NCI-H748 (cell line): ENCODE results near the gene RHNO1.

Experiments used
- DNase-seq: peaks from one replicate; lab custom pipeline; 2025; ENCODE audit not compliant: unreplicated experiment; lab: John Stamatoyannopoulos, UW

RHNO1 gene

GRCh38 chr12:2900642-2901041 lies 23.6 kb downstream of the RHNO1 start:
- DNase-seq: no peak

- no peak for DNase-seq
Measured at GRCh38 chr12:2902272-2902880, 25.4 kb downstream of the RHNO1 start.

GRCh38 chr12:2904260-2904659 lies 27.2 kb downstream of the RHNO1 start:
- DNase-seq: no peak

GRCh38 chr12:2912216-2912575 lies 35.2 kb downstream of the RHNO1 start:
- no peak for DNase-seq

GRCh38 chr12:2919249-2919648 lies 42.2 kb downstream of the RHNO1 start:
- DNase-seq: no peak

GRCh38 chr12:2922329-2922728 lies 45.3 kb downstream of the RHNO1 start:
- DNase-seq: no peak

- no peak for DNase-seq
Measured at GRCh38 chr12:2923057-2923456, 46.0 kb downstream of the RHNO1 start.

- DNase-seq: no peak
Measured at GRCh38 chr12:2924019-2924418, 47.0 kb downstream of the RHNO1 start.

- DNase-seq: no peak
Measured at GRCh38 chr12:2925322-2925995, 48.4 kb downstream of the RHNO1 start.

GRCh38 chr12:2930865-2931264 lies 53.8 kb downstream of the RHNO1 start:
- no peak for DNase-seq

- DNase-seq: no peak
Measured at GRCh38 chr12:2933586-2933985, 56.6 kb downstream of the RHNO1 start.

- no peak for DNase-seq
Measured at GRCh38 chr12:2934371-2934770, 57.3 kb downstream of the RHNO1 start.

GRCh38 chr12:2936301-2936700 lies 59.3 kb downstream of the RHNO1 start:
- DNase-seq: no peak

GRCh38 chr12:2937500-2937899 lies 60.5 kb downstream of the RHNO1 start:
- DNase-seq: no peak
